GM12892 (cell line): ENCODE measurements around the gene ZPR1.

Source experiments
- POLR2A ChIP-seq: IDR thresholded peaks from 2 replicates; pipeline ENCODE4 v1.6.1; 2011; ENCODE audit warnings: low read depth, low read length, control low read depth
- POLR2AphosphoS5 ChIP-seq: IDR thresholded peaks from 2 replicates; pipeline ENCODE4 v1.6.1; 2011; ENCODE audit warnings: low read depth, low read length, control low read depth
- TAF1 ChIP-seq: IDR thresholded peaks from 2 replicates; pipeline ENCODE4 v1.6.1; 2011; ENCODE audit warnings: low read depth, mild to moderate bottlenecking, control low read depth, low read length, borderline replicate concordance

- TF ChIP-seq POLR2AphosphoS5 (no peak), POLR2A (no peak), TAF1 (no peak)
Measured at GRCh38 chr11:116742104-116742503, 45.7 kb downstream of the ZPR1 start.
